NOMO-1 (cell line): ENCODE results near the gene KRT83.
"Not testable (repeated sequence)": the region's sequence is repeated elsewhere in the genome, so short reads cannot be mapped to it uniquely, and the experiment has no call there.

Experiments used
- DNase-seq, 2 experiments: peaks; one replicate each; lab custom pipeline; 2025; ENCODE audit not compliant: unreplicated experiment in 2 of 2; lab: John Stamatoyannopoulos, UW

KRT83 gene

GRCh38 chr12:52312086-52312485 lies 9.1 kb downstream of the KRT83 start:
- no peak for DNase-seq

- DNase-seq: no peak
Measured at GRCh38 chr12:52311285-52311648, 9.9 kb downstream of the KRT83 start.

GRCh38 chr12:52310622-52311284 lies 10.4 kb downstream of the KRT83 start:
- no peak for DNase-seq

GRCh38 chr12:52308806-52309425 lies 12.3 kb downstream of the KRT83 start:
- DNase-seq: no peak

GRCh38 chr12:52307836-52308805 lies 13.1 kb downstream of the KRT83 start:
- peak; percentile 62 to 65 for DNase-seq

- no peak for DNase-seq
Measured at GRCh38 chr12:52306731-52307130, 14.5 kb downstream of the KRT83 start.

GRCh38 chr12:52305921-52306705 lies 15.1 kb downstream of the KRT83 start:
- DNase-seq: no peak

GRCh38 chr12:52304941-52305411 lies 16.2 kb downstream of the KRT83 start:
- peak; percentile 17 to 27 for DNase-seq

- not testable (repeated sequence) for DNase-seq
Measured at GRCh38 chr12:52302242-52302914, 18.8 kb downstream of the KRT83 start.

GRCh38 chr12:52301721-52302120 lies 19.5 kb downstream of the KRT83 start:
- not testable (repeated sequence) for DNase-seq

GRCh38 chr12:52300796-52301691 lies 20.2 kb downstream of the KRT83 start:
- DNase-seq: no peak

GRCh38 chr12:52298677-52299190 lies 22.5 kb downstream of the KRT83 start:
- no peak for DNase-seq

GRCh38 chr12:52296572-52297215 lies 24.5 kb downstream of the KRT83 start:
- DNase-seq: no peak

- DNase-seq: peak; percentile 56 to 73
Measured at GRCh38 chr12:52295663-52296062, 25.5 kb downstream of the KRT83 start.

GRCh38 chr12:52294803-52295202 lies 26.4 kb downstream of the KRT83 start:
- DNase-seq: no peak

- no peak for DNase-seq
Measured at GRCh38 chr12:52293926-52294325, 27.3 kb downstream of the KRT83 start.

- no peak for DNase-seq
Measured at GRCh38 chr12:52291267-52291935, 29.8 kb downstream of the KRT83 start, which contains the start of gene KRT81. Gene KRT81 (minus strand): TSS chr12:52291534. CDS start chr12:52291465, 69 bp downstream.
